NCI-H2196 (cell line): ENCODE results near the gene CD28.
"Not testable (repeated sequence)": the region's sequence is repeated elsewhere in the genome, so short reads cannot be mapped to it uniquely, and the experiment has no call there.

ENCODE experiments used
- DNase-seq: peaks from one replicate; lab custom pipeline; 2025; ENCODE audit not compliant: unreplicated experiment; lab: John Stamatoyannopoulos, UW

Gene CD28

DNA sequence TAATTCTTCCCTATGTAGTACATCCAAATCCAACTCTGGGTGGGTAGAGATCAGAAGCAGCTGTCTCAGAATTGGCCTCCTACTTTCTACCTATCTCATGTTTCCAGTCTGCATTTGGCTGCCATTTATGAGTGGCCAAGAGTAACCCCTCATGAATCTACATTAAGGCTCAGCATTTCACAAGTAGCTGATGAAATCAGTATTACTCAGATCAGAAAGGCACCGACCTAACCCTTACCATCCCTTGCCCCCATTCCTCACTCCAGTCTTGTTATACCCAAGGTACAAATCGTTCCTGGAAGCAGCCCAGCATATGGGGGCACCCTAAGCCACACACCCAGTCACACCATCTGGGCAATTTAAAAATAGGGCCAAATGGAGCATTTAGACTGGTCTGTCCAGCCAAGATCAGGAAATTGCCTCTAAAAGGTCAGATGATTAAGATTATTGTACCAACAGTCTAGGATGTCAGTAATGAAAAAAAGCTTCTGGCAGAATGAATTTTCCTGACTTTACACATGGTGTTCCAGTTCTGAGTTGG lies 37.1 kb downstream of the CD28 start:
- no peak for DNase-seq

GRCh38 chr2:203744091-203744490 lies 37.7 kb downstream of the CD28 start:
- DNase-seq, result no peak

- DNase-seq, result no peak
These were observed 38.8 kb downstream of the CD28 start for GRCh38 chr2:203745267-203745666.

DNA sequence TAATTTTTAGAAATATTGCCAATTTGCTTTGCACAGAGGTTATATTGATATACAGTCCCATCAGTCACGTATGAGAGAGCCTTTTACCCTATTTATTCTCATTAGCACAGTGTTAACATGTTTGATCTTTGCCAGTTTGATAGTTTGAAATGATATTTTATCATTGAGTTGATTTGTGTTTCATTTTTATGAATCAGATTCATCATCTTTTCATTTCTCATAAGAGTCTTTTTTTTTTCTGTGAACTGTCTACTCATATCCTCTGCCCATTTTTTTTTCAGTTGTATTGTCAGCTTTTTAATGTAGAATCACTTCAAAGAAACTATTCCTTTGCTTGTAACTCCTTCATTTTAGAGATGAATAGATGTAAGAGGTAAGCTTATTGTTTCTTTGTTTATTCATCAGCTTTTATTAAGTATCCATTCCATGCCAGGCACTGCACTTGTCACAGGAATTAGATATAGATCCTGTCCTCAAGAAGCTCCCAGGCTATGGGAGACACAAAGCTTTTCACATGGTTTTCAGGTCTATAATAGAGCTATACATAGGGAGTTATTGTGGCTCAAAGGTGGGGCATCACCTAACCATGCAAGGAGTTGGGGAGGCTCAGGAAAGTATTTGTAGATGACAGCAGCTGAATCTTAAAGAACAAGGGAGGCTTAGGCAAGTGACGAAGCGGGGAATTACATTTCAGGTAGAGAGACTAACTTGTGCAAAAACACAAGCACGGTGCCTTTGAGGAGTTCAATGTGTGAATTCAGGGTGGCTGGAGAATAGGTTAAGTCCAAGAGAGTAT lies 42.1 kb downstream of the CD28 start:
- DNase-seq, result no peak

- DNase-seq, result no peak
These were observed 44.1 kb downstream of the CD28 start for GRCh38 chr2:203750346-203751068.

GRCh38 chr2:203751685-203752271 lies 45.3 kb downstream of the CD28 start:
- no peak for DNase-seq

DNA sequence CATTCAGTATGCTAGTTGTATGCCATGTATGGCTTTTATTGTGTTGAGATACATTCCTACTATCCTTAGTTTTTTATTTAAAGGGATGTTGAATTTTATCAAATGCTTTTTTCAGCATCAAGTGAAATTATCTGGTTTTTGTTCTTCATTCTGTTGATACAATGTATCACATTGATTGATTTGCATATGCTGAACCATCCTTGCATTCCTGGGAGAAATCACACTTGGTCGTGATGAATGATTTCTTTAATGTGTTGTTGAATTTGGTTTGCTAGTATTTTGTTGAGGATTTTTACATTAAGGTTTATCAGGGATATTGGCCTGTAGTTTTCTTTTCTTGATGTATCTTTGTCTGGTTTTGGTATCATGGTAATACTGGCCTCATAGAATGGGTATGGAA lies 49.7 kb downstream of the CD28 start:
- no peak for DNase-seq

- no peak for DNase-seq
These were observed 52.6 kb downstream of the CD28 start for GRCh38 chr2:203758841-203759689.

GRCh38 chr2:203759690-203760365 lies 53.4 kb downstream of the CD28 start:
- no peak for DNase-seq

GRCh38 chr2:203761121-203761520 lies 54.7 kb downstream of the CD28 start:
- DNase-seq, result no peak

DNA sequence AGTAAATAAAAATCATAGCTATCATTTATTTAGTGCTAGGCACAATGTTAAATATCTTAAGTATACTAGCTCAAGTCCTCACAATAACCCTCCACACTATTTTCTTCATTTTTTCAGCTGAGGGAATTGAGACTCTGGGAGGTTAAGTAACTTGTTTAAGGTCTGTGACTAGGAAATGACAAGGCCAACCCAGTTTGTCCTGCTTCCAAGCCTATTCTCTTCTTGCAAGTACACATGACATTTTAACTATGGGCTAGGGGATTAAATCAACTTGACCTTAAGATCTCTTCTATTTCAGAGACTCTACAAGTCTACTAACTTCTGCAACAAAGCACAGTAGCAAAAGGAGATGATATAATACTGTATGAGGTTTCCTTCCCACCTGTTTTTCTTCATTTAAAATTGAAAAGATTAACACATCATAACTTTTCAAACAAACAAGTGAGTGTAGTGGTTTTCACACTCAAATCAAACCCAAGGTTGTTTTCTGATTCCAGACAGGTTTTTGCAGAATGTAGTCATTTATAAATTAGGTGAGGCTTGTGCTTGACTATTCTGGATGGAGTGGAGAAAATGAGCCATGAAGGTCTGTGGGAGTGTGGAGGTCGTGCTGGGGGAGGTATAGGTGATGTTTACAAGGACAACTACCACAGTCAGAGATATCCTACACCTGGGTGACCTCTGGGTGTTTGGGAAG lies 57.0 kb downstream of the CD28 start:
- DNase-seq, result no peak

DNA sequence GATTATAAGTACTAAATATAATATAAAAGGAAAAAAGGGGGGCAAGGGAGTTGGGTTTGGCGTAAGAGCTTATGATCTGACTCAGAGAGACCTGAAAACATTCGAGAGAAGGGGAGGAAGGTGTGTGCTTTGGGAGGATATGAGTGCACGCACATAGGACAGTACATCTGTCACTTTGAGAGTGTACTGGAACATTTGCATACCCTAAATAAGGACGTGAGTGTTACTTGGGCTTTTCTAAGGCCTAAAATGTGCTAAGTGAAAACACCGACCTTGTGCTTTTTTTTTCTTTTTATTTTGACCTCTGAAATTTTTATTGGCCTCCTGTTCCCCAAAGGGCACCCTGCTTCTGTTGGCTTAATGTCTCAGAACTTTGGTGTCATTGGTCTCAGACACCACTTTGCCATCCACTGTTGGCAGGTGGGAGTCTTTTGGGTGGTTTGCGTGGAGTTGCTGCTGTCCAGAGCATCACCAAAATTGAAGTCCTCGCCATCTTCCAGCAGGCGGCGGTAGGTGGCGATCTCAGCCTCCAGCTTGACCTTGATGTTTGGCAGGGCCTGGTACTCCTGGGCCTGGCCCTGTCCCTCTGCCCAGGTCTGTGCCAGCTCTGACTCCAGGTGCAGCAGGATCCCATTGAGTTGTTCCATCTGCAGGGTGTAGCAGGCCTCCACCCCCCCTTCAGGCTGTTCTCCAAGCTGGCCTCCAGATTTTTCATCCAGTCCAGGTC lies 57.7 kb downstream of the CD28 start:
- DNase-seq, result no peak

DNA sequence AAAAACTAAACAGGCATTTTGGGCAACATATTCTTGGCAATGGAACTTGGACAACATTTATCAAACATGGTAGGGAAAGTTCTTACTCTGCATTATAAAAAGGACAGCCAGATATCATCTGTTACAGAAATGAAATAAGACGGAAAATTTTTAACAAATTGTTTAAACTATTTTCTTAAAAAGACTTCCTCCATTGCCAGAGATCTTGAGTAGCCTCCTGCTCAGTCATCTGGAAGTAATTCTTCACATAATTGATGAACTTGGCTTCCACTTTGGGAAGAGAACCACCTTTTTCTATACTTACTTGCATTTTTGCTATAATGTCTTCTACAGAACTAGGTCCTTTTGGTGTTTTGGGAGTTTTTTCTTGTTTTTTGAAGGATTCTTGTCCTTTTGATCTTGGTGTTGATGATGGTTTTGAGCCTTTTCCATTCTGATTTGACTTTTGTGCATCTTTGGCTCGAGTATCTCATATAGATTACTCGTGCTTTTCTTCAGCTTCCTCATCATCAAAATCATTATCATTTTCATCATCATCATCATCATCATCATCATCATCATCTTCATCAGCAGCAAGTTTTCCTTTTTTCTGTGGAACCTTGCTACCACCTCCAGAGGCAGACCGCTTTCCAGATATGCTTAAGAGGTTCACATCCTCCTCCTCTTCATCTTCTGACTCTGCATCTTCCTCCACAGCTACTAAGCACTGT lies 66.2 kb downstream of the CD28 start:
- no peak for DNase-seq

GRCh38 chr2:203774760-203775159 lies 68.3 kb downstream of the CD28 start:
- no peak for DNase-seq

DNA sequence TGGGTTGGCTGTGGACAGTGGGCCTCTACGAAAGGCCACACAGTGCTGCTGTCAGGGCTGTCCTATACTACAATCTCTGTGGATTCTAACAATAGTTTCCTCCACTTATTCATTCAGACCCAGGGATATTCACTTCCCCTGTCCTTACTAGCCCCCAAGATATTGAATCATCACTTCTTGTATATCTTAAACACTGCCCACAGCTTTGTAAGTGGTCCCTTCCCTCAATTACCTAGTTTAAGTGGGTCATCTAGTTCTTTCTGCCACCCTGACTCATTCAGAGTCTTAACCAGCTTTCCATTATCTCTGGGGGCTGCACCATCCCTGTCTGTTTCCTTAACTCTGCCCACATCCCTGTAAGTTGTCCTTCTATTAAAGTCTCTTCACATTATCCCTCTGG lies 69.2 kb downstream of the CD28 start:
- DNase-seq, result no peak

DNA sequence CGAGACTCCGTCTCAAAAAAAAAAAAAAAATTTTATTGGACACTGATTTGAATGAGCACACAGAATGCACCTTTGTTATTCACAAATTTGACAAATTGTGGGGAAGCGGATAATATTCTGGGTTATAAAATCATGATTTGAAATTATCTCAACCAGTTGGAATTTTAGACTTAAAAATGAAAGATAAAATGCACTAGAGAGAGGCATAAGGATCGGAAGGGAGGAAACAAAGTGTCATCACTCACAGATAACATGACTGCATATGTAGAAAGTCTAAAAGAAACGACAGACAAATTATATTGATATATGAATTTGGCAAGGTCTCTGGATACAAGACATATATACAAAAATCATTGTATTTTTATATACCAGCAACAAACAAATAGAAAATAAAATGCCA lies 70.6 kb downstream of the CD28 start:
- DNase-seq, result no peak

- not testable (repeated sequence) for DNase-seq
These were observed 73.1 kb downstream of the CD28 start for GRCh38 chr2:203779477-203780073.

- no peak for DNase-seq
These were observed 73.8 kb downstream of the CD28 start for GRCh38 chr2:203780231-203780630.
